Astrocyte of the spinal cord (primary cell): ENCODE measurements around the gene ABTB1.

ENCODE experiments used
- DNase-seq: peaks from one replicate; pipeline ENCODE4 v3.0.0; 2011; ENCODE audit warnings: low read depth, low spot score
- H3K4me3 ChIP-seq: 2 replicates; pipeline ENCODE4 v1.5.1; 2011; ENCODE audit warnings: low read depth, mild to moderate bottlenecking, low read length, moderate library complexity
- CTCF ChIP-seq: IDR thresholded peaks from 2 replicates; pipeline ENCODE4 v1.5.1; 2012; ENCODE audit warnings: low read depth, mild to moderate bottlenecking, low read length, inconsistent platforms
- in situ Hi-C: cut with HindIII; loops from 2 replicates; pipeline ENCODE4 v1.10.0; 2017; ENCODE audit warnings: low sequenced_read_pairs

Gene ABTB1

DNA sequence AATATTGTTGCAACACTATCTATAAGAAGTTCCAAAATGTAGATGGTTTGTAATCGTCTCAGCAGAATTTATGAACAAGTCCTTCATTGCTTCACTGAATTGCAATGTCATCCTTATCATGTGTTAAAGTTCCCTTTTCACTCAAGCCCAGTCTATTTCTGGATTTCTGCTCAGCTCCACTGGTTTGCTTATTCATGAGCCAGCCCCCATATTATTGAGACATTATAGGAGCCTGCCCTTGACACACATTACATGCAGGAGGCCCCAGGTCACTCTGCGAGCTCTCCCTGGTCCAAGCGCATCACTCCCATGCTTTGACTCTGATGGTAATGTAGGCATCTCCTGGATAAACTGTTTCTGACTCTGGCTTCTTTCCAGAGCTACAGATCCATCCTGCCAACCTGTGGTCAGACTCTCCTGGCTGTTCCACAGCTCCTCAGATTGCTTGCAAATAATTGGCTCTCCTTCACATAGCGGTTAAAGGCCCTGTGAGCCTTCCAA is 56.9 kb downstream of the ABTB1 start:
- DNase-seq: no peak
- in situ Hi-C loops: no loop called here

DNA sequence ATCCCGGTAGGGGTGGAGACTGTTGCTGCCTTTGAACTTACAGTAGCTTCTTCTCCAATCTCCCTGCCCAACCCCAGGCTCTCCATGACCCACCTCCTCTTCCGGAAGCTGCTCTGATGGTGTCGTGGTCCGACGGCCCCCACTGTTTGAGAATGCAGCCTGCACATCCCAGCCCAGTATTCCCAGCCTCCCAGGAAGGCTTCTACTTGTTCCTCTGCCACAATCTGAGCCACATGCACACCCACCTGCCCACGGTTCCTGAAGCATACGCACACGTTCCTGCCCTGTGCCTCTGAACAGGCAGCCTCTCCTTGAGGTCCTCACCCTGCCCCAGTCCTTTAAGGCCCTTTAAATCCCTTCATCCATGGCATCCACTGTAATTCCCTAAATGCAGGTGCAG is 57.4 kb downstream of the ABTB1 start:
- TF ChIP-seq CTCF: no peak
- in situ Hi-C loops: no loop called here
- DNase-seq: no peak
- H3K4me3 ChIP-seq: no peak overlapping the region

More for the DNA sequence above, 56.9 kb downstream of the ABTB1 start:
- no peak for TF ChIP-seq CTCF
- no peak overlapping the region for H3K4me3 ChIP-seq
